ENCODE results near the gene AAGAB.

The AAGAB gene

GRCh38 chr15:67170143-67170925 lies 84.1 kb downstream of the AAGAB start:
- no peak for DNase-seq (ENCODE audit: low read depth)
- no peak overlapping the region for H3K4me3 ChIP-seq (ENCODE audit: low read depth, low read length)
- no peak for TF ChIP-seq CTCF (IDR thresholded peaks at IDR 0.05; ENCODE audit: insufficient read depth, low read depth, low read length, missing control alignments)

- no peak for TF ChIP-seq CTCF (IDR thresholded peaks at IDR 0.05; ENCODE audit: insufficient read depth, low read depth, low read length, missing control alignments)
- no peak overlapping the region for H3K4me3 ChIP-seq (ENCODE audit: low read depth, low read length)
Measured at GRCh38 chr15:67168694-67169093, 85.8 kb downstream of the AAGAB start.

GRCh38 chr15:67167091-67167490 lies 87.4 kb downstream of the AAGAB start:
- H3K4me3 ChIP-seq (ENCODE audit: low read depth, low read length) = no peak overlapping the region

More at GRCh38 chr15:67168694-67169093, 85.8 kb downstream of the AAGAB start:
- no peak for DNase-seq (ENCODE audit: low read depth)

GRCh38 chr15:67166280-67167009 lies 88.0 kb downstream of the AAGAB start:
- DNase-seq (ENCODE audit: low read depth) = no peak
- no peak for TF ChIP-seq CTCF (IDR thresholded peaks at IDR 0.05; ENCODE audit: insufficient read depth, low read depth, low read length, missing control alignments)
- H3K4me3 ChIP-seq (ENCODE audit: low read depth, low read length) = no peak overlapping the region

More at GRCh38 chr15:67167091-67167490, 87.4 kb downstream of the AAGAB start:
- DNase-seq (ENCODE audit: low read depth) = no peak
- no peak for TF ChIP-seq CTCF (IDR thresholded peaks at IDR 0.05; ENCODE audit: insufficient read depth, low read depth, low read length, missing control alignments)

- DNase-seq (ENCODE audit: low read depth) = no peak
- H3K4me3 ChIP-seq (ENCODE audit: low read depth, low read length) = no peak overlapping the region
Measured at GRCh38 chr15:67165254-67166253, 88.9 kb downstream of the AAGAB start.

More at GRCh38 chr15:67165254-67166253, 88.9 kb downstream of the AAGAB start:
- TF ChIP-seq CTCF (IDR thresholded peaks at IDR 0.05; ENCODE audit: insufficient read depth, low read depth, low read length, missing control alignments) = no peak

Data from GM12865 (cell line).